NCI-H2029 (cell line): ENCODE data around the gene PCDHA9.
"Not testable (repeated sequence)": the region's sequence is repeated elsewhere in the genome, so short reads cannot be mapped to it uniquely, and the experiment has no call there.

Experiments used
- DNase-seq: peaks from one replicate; lab custom pipeline; 2025; lab: John Stamatoyannopoulos, UW

Gene PCDHA9

DNA sequence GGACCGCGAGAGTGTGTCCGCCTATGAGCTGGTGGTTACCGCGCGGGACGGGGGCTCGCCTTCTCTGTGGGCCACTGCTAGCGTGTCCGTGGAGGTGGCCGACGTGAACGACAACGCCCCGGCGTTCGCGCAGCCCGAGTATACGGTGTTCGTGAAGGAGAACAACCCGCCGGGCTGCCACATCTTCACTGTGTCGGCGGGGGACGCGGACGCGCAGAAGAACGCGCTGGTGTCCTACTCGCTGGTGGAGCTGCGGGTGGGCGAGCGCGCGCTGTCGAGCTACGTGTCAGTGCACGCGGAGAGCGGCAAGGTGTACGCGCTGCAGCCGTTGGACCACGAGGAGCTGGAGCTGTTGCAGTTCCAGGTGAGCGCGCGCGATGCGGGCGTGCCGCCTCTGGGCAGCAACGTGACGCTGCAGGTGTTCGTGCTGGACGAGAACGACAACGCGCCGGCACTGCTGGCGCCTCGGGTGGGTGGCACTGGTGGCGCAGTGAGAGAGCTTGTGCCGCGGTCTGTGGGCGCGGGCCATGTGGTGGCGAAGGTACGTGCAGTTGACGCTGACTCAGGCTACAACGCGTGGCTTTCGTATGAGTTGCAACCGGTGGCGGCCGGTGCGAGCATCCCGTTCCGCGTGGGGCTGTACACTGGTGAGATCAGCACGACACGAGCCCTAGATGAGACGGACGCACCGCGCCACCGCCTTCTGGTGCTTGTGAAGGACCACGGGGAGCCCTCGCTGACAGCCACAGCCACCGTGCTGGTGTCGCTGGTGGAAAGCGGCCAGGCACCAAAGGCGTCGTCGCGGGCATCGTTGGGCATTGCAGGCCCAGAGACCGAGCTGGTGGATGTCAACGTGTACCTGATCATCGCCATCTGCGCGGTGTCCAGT is 12.3 kb upstream of the PCDHA9 start:
- DNase-seq, result no peak

DNA sequence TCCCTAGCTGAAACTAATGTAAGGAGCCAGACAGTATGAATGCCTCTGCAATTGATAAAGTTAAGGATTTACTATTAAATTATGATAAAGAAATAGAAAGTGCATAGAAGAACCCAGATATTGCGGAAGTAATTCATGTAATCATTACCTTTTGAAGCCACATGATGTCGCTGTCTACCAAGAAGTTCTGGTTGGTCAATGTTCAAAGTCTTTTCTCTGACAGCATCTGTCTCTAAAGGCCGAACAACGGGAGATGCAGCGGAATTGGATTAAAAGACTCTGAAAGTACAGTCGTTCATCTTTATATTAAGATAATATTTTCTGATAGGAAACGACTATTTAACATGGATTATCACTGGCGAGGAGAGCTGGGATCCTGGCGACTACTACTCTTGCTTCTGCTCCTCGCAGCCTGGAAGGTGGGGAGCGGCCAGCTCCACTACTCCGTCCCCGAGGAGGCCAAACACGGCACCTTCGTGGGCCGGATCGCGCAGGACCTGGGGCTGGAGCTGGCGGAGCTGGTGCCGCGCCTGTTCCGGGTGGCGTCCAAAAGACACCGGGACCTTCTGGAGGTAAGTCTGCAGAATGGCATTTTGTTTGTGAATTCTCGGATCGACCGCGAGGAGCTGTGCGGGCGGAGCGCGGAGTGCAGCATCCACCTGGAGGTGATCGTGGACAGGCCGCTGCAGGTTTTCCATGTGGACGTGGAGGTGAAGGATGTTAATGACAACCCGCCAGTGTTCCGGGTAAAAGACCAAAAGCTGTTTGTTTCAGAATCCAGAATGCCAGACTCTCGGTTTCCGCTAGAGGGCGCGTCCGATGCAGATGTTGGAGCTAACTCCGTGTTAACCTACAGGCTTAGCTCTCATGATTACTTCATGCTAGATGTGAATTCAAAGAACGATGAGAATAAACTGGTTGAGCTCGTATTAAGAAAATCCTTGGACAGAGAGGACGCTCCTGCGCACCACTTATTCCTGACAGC is 6.9 kb upstream of the PCDHA9 start, which contains the start of gene PCDHA8:
Gene PCDHA8, plus strand, starts transcription at position 210 of the 985 bp plus-strand sequence. Its CDS starts 135 bp downstream, at position 345.
- peak; percentile 32 for DNase-seq

DNA sequence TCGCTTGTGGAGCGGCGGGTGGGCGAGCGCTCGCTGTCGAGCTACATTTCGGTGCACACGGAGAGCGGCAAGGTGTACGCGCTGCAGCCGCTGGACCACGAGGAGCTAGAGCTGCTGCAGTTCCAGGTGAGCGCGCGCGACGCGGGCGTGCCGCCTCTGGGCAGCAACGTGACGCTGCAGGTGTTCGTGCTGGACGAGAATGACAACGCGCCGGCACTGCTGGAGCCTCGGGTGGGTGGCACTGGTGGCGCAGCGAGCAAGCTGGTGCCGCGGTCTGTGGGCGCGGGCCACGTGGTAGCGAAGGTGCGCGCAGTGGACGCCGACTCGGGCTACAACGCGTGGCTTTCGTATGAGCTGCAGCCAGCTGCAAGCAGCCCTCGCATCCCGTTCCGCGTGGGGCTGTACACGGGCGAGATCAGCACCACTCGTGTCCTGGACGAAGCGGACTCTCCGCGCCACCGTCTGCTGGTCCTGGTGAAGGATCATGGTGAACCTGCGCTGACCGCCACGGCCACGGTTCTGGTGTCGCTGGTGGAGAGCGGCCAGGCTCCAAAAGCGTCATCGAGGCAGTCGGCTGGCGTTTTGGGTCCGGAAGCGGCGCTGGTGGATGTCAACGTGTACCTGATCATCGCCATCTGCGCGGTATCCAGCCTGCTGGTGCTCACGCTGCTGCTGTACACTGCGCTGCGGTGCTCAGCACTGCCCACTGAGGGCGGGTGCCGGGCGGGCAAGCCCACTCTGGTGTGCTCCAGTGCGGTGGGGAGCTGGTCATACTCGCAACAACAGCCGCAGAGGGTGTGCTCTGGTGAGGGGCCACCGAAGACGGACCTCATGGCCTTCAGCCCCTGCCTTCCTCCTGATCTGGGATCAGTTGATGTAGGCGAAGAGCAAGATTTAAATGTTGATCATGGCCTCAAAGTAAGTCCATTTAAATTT is 5.1 kb upstream of the PCDHA9 start:
- no peak for DNase-seq

DNA sequence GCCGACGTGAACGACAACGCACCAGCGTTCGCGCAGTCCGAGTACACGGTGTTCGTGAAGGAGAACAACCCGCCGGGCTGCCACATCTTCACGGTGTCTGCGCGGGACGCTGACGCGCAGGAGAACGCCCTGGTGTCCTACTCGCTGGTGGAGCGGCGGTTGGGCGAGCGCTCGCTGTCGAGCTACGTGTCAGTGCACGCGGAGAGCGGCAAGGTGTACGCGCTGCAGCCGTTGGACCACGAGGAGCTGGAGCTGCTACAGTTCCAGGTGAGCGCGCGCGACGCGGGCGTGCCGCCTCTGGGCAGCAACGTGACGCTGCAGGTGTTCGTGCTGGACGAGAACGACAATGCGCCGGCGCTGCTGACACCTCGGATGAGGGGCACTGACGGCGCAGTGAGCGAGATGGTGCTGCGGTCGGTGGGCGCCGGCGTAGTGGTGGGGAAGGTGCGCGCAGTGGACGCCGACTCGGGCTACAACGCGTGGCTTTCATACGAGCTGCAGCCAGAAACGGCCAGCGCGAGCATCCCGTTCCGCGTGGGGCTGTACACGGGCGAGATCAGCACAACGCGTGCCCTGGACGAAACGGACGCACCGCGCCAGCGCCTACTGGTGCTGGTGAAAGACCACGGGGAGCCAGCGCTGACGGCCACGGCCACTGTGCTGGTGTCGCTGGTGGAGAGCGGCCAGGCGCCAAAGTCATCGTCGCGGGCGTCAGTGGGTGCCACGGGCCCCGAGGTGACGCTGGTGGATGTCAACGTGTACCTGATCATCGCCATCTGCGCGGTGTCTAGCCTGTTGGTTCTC is 1.9 kb downstream of the PCDHA9 start:
- not testable (repeated sequence) for DNase-seq

DNA sequence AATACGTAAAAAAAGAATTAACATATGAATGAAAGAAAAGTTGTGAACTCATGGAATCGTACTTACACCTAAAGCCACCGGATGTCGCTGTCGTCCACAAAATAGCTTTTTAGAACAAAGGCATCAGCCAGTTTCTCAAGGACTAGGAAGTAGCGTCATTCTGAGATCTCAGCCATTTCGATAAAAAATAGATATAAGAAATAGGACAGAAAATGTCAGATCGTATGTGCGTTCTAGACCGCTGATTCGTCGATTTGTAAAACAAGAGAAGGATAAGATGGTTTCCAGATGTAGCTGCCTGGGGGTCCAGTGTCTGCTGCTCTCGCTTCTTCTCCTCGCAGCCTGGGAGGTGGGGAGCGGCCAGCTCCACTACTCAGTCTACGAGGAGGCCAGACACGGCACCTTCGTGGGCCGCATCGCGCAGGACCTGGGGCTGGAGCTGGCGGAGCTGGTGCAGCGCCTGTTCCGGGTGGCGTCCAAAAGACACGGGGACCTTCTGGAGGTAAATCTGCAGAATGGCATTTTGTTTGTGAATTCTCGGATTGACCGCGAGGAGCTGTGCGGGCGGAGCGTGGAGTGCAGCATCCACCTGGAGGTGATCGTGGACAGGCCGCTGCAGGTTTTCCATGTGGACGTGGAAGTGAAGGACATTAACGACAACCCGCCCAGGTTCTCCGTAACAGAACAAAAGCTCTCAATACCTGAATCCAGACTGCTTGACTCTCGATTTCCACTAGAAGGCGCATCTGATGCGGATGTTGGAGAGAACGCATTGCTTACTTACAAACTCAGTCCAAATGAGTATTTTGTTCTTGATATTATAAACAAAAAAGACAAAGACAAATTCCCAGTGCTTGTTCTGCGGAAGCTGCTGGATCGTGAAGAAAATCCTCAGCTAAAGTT is 7.8 kb downstream of the PCDHA9 start, which contains the start of gene PCDHA10:
Gene PCDHA10, plus strand, starts transcription at position 126 of the 903 bp plus-strand sequence. Its CDS starts 152 bp downstream, at position 278.
- no peak for DNase-seq

DNA sequence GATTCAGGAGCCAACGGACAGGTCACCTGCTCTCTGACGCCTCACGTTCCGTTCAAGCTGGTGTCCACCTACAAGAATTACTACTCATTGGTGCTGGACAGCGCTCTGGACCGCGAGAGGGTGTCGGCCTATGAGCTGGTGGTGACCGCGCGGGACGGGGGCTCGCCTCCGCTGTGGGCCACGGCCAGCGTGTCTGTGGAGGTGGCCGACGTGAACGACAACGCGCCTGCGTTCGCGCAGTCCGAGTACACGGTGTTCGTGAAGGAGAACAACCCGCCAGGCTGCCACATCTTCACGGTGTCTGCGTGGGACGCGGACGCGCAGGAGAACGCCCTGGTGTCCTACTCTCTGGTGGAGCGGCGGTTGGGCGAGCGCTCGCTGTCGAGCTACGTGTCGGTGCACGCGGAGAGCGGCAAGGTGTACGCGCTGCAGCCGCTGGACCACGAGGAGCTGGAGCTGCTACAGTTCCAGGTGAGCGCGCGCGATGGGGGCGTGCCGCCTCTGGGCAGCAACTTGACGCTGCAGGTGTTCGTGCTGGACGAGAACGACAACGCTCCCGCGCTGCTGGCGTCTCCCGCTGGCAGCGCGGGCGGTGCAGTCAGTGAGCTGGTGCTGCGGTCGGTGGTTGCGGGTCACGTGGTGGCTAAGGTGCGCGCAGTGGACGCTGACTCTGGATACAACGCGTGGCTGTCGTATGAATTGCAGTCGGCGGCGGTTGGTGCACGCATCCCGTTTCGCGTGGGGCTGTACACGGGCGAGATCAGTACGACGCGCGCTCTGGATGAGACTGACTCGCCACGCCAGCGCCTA is 9.2 kb downstream of the PCDHA9 start:
- no peak for DNase-seq

DNA sequence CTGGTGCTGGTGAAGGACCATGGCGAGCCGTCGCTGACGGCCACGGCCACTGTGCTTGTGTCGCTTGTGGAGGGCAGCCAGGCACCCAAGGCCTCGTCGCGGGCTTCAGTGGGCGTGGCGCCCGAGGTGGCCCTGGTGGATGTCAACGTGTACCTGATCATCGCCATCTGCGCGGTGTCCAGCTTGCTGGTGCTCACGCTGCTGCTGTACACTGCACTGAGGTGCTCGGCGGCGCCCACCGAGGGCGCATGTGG is 9.7 kb downstream of the PCDHA9 start:
- DNase-seq, result no peak

DNA sequence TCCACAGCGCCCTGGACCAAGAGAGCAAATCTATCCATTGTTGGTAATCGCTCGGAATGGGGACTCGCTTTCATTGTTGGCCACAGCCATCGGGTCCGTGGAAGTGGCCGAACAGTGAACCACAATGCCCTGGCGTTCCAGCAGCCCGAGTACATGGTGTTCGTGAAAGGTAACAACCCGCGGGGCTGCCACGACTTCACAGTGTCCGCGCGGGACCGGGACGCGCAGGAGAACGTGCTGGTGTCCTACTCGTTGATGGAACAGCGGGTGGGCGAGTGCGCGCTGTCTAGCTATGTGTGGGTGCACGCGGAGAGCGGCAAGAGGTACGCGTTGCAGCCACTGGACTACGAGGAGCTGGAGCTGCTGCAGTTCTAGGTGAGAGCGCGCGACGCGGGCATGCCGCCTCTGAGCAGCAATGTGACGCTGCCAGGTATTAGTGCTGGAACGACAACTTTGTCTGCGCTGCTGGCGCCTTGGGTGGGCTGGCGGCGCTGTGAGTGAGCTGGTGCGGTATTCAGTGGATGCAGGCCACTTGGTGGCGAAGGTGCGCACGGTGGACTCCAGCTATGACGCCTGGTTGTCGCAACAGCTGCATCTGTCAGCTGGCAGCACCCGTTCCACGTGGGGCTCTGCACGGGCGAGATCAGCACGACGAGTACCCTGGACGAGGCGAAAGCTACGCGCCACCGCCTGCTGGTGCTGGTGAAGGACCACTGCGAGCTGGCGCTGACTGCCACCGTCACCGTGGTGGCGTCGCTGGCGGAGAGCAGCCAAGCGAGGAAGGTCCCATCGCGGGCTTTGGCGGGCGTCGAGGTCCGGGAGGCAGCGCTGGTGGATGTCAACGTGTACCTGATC is 14.5 kb downstream of the PCDHA9 start:
- no peak for DNase-seq

DNA sequence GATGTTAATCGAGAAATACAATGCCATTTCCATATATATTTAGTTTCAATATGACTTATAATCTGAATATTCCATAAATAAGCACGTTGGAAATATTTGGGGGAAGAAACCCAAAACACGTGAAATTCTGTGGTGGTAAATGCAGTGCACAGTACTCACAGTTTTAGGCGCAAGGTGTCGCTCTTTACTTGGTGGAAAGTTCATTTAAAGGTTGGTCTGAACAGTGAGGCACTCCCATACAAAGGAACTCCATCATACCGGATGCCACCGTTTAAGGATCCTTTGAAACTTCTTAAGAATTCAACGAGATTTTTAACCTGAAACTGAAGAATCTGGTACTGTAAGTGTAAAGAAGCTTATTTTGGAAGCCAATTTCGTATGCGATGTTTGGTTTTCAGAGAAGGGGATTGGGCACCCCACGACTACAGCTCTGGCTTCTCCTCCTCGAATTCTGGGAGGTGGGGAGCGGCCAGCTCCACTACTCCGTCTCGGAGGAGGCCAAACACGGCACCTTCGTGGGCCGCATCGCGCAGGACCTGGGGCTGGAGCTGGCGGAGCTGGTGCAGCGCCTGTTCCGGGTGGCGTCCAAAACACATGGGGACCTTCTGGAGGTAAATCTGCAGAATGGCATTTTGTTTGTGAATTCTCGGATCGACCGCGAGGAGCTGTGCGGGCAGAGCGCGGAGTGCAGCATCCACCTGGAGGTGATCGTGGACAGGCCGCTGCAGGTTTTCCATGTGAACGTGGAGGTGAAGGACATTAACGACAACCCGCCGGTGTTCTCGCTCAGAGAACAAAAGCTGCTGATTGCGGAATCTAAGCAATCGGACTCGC is 20.8 kb downstream of the PCDHA9 start, which contains the start of gene PCDHA11:
Gene PCDHA11, plus strand, starts transcription at position 237 of the 834 bp plus-strand sequence. Its CDS starts 147 bp downstream, at position 384.
- peak; percentile 16 for DNase-seq

DNA sequence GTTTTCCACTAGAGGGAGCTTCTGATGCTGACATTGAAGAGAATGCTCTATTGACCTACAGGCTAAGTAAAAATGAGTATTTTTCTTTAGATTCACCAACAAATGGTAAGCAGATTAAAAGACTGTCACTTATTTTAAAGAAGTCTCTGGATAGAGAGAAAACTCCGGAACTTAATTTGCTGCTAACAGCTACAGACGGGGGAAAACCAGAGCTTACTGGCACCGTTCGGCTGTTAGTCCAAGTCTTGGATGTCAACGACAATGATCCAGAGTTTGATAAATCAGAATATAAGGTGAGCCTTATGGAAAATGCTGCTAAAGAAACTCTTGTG is 21.3 kb downstream of the PCDHA9 start:
- peak; percentile 40 for DNase-seq

DNA sequence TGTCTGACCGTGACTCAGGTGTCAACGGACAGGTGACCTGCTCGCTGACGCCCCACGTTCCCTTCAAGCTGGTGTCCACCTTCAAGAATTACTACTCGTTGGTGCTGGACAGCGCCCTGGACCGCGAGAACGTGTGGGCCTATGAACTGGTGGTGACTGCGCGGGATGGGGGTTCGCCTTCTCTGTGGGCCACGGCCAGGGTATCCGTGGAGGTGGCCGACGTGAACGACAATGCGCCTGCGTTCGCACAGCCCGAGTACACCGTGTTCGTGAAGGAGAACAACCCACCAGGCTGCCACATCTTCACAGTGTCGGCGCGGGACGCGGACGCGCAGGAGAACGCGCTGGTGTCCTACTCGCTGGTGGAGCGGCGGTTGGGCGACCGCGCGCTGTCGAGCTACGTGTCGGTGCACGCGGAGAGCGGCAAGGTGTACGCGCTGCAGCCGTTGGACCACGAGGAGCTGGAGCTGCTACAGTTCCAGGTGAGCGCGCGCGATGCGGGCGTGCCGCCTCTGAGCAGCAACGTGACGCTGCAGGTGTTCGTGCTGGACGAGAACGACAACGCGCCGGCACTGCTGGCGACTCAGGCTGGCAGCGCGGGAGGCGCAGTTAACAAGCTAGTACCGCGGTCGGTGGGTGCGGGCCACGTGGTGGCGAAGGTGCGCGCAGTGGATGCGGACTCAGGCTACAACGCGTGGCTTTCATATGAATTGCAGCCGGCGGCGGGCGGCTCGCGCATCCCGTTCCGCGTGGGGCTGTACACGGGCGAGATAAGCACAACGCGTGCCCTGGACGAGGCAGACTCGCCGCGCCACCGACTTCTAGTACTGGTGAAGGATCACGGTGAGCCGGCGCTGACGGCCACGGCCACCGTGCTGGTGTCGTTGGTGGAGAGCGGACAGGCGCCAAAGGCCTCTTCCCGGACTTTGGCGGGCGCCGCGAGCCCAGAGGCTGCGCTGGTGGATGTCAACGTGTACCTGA is 22.3 kb downstream of the PCDHA9 start:
- no peak for DNase-seq

DNA sequence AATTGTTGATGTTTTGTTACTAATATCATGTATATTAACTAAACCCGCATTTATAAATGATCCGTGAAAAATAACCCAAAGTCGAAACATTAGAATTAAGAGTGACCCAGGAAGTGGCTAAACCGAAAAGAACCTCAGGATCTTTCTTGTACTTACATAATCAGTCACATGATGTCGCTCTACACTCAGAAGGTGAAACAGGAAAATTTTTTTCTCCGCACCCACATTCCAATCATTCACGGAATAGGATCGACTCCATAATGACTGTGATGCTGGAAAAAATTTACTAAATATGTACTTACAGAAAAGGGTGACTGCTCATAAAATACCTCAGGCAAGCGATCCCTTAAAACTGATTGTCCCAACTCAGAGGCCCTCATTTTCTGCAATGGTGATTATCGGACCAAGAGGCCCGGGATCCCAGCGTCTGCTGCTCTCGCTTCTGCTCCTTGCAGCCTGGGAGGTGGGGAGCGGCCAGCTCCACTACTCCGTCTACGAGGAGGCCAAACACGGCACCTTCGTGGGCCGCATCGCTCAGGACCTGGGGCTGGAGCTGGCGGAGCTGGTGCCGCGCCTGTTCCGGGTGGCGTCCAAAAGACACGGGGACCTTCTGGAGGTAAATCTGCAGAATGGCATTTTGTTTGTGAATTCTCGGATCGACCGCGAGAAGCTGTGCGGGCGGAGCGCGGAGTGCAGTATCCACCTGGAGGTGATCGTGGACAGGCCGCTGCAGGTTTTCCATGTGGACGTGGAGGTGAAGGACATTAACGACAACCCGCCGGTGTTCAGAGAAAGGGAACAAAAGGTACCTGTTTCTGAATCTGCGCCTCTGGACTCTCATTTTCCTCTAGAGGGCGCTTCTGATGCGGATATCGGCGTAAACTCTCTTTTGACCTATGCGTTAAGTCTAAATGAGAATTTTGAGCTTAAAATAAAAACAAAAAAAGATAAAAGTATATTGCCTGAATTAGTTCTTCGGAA is 27.2 kb downstream of the PCDHA9 start, which contains the start of gene PCDHA12:
Gene PCDHA12, plus strand, starts transcription at position 224 of the 981 bp plus-strand sequence. Its CDS starts 165 bp downstream, at position 389.
- no peak for DNase-seq

DNA sequence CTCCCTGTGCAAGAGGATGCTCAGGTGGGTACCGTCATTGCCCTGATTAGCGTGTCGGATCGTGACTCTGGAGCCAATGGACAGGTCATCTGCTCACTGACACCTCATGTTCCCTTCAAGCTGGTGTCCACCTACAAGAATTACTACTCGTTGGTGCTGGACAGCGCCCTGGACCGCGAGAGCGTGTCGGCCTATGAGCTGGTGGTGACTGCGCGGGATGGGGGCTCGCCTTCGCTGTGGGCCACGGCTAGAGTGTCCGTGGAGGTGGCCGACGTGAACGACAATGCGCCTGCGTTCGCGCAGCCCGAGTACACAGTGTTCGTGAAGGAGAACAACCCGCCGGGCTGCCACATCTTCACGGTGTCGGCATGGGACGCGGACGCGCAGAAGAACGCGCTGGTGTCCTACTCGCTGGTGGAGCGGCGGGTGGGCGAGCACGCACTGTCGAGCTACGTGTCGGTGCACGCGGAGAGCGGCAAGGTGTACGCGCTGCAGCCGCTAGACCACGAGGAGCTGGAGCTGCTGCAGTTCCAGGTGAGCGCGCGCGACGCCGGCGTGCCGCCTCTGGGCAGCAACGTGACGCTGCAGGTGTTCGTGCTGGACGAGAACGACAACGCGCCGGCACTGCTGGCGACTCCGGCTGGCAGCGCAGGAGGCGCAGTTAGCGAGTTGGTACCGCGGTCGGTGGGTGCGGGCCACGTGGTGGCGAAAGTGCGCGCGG is 28.5 kb downstream of the PCDHA9 start:
- not testable (repeated sequence) for DNase-seq

DNA sequence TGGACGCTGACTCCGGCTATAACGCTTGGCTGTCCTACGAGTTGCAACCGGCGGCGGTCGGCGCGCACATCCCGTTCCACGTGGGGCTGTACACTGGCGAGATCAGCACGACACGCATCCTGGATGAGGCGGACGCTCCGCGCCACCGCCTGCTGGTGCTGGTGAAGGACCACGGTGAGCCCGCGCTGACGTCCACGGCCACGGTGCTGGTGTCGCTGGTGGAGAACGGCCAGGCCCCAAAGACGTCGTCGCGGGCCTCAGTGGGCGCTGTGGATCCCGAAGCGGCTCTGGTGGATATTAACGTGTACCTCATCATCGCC is 29.0 kb downstream of the PCDHA9 start:
- DNase-seq, result no peak
